Large intestine (tissue), 3 donors: Measurements from ENCODE around the gene DCUN1D4. TPM values are rescaled to one million over a fixed set of nuclear protein-coding genes. Genes with fewer than 3 reads are reported as not detected.

ENCODE experiments used
- DNase-seq, 2 donors: peaks; one replicate each; pipeline versions ENCODE4 v3.0.0 to v3.0.0-alpha.2; 2013
- H3K27ac ChIP-seq: one replicate; pipeline ENCODE4 v1.5.1; 2013; ENCODE audit warnings: low read length
- H3K27me3 ChIP-seq: 2 replicates; pipeline ENCODE4 v1.6.1; 2013; ENCODE audit warnings: low read length; ENCODE audit not compliant: control insufficient read depth, insufficient read depth
- H3K36me3 ChIP-seq: 2 replicates; pipeline ENCODE4 v1.6.1; 2013; ENCODE audit warnings: low read length; ENCODE audit not compliant: control insufficient read depth, insufficient read depth
- H3K4me1 ChIP-seq: one replicate; pipeline ENCODE4 v1.6.1; 2013; ENCODE audit warnings: low read length; ENCODE audit not compliant: control insufficient read depth, insufficient read depth
- H3K4me3 ChIP-seq: one replicate; pipeline ENCODE4 v1.5.1; 2013; ENCODE audit warnings: low read length
- H3K9me3 ChIP-seq: one replicate; pipeline ENCODE4 v1.6.1; 2013; ENCODE audit warnings: mild to moderate bottlenecking, low read depth, low read length, moderate library complexity; ENCODE audit not compliant: control insufficient read depth
- WGBS: methylation state at CpG from one replicate; pipeline ENCODE4 v1.1.5; 2013; ENCODE audit warnings: low lambda C conversion rate; ENCODE audit not compliant: insufficient coverage; 5-methylcytosine and 5-hydroxymethylcytosine counted together
- polyA plus RNA-seq: library from polyadenylated mRNA; unstranded; fragments of 120-200 nt; gene quantifications from one replicate; pipeline ENCODE4 v1.2.1, GENCODE V29; 2013

Gene DCUN1D4
- polyA plus RNA-seq, 1 donor: 44.1 TPM

GRCh38 chr4:51963841-51964517, 121.0 kb downstream of the DCUN1D4 start:
- no peaks in the 10 kb centered on the region for H3K9me3 ChIP-seq
- no peak overlapping the region for H3K27ac ChIP-seq
- H3K4me3 ChIP-seq: no peak overlapping the region
- no peak for DNase-seq
- H3K27me3 ChIP-seq: no peaks in the 10 kb centered on the region
- no peaks in the 10 kb centered on the region for H3K36me3 ChIP-seq
- WGBS: no CpG with 5 or more reads among the region's 4 CpGs
- H3K4me1 ChIP-seq: no peaks in the 10 kb centered on the region

GRCh38 chr4:51965862-51966261, 122.9 kb downstream of the DCUN1D4 start:
- H3K27ac ChIP-seq: no peak overlapping the region
- DNase-seq: no peak
- H3K4me1 ChIP-seq: no peaks in the 10 kb centered on the region
- no peaks in the 10 kb centered on the region for H3K27me3 ChIP-seq
- WGBS: no CpG with 5 or more reads among the region's 1 CpG
- H3K4me3 ChIP-seq: no peak overlapping the region
- no peaks in the 10 kb centered on the region for H3K36me3 ChIP-seq
- H3K9me3 ChIP-seq: no peaks in the 10 kb centered on the region

Other genes with a start within 250 kb of the DCUN1D4 start
- gene LRRC66, start 177.2 kb downstream of the DCUN1D4 start, polyA plus RNA-seq: 7.8 TPM
- 28.8 TPM for gene SGCB, start 195.1 kb downstream of the DCUN1D4 start, polyA plus RNA-seq
- gene SPATA18, start 208.2 kb downstream of the DCUN1D4 start, polyA plus RNA-seq: 0.78 TPM